Progenitor cell of endocrine pancreas (in vitro differentiated cells): ENCODE results near the gene FIBIN. TPM values are rescaled to one million over a fixed set of nuclear protein-coding genes. Genes with fewer than 3 reads are reported as not detected.

Source experiments
- DNase-seq: peaks from one replicate; pipeline ENCODE4 v3.0.0; 2021; ENCODE audit warnings: low spot score; ENCODE audit not compliant: unreplicated experiment
- H3K27ac Mint-ChIP-seq: 2 replicates; pipeline ENCODE4 v1.8.0; 2021; ENCODE audit warnings: mild to moderate bottlenecking, moderate library complexity, mixed read lengths
- H3K27me3 Mint-ChIP-seq: 2 replicates; pipeline ENCODE4 v1.8.0; 2021; ENCODE audit warnings: mixed read lengths
- H3K36me3 Mint-ChIP-seq: 2 replicates; pipeline ENCODE4 v1.8.0; 2022; ENCODE audit warnings: mixed read lengths; ENCODE audit not compliant: insufficient read depth
- H3K4me1 Mint-ChIP-seq: 2 replicates; pipeline ENCODE4 v1.8.0; 2021; ENCODE audit warnings: low read depth, mixed read lengths
- H3K4me3 Mint-ChIP-seq: 2 replicates; pipeline ENCODE4 v1.8.0; 2021; ENCODE audit warnings: low read depth, mild to moderate bottlenecking, moderate library complexity, mixed read lengths
- H3K9me3 Mint-ChIP-seq: 2 replicates; pipeline ENCODE4 v1.8.0; 2021; ENCODE audit warnings: low read depth, mixed read lengths
- total RNA-seq: library from RNA; stranded (reverse); gene quantifications from 2 replicates; pipeline ENCODE4 v1.2.1, GENCODE V29; 2021
- TF ChIP-seq, protein P1 (sequence below): fragments of 200-600 bp; sonication (generic); IDR thresholded peaks from one replicate; pipeline ENCODE4 v1.5.0; 2021; ENCODE audit warnings: antibody characterized with exemption, mild to moderate bottlenecking; ENCODE audit not compliant: unreplicated experiment

Gene FIBIN
- total RNA-seq, 1 donor from 2014 or later: 0.24 TPM

DNA sequence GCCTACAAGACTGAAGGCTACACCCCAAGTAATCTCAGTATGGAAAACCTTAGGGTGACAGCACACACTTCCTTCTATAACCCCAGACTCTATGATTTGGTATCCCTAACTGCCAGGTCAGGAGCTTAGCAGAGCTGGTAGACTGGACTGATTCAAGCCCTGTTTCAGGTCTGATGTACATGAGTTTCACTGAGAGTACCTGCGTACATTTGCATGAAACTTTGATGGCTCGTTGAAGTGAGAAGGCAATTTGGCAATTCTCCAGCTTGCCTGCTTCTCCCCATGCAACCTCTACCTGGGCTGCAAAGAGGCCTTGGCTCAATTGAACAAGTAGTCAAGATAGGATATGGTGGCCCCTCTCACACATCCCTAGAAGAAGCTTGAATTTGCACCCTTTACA lies 10.2 kb downstream of the FIBIN start:
- H3K27ac Mint-ChIP-seq: no peak overlapping the region
- no peak overlapping the region for H3K4me3 Mint-ChIP-seq
- H3K9me3 Mint-ChIP-seq: no peaks in the 10 kb centered on the region
- TF ChIP-seq, protein P1, sequence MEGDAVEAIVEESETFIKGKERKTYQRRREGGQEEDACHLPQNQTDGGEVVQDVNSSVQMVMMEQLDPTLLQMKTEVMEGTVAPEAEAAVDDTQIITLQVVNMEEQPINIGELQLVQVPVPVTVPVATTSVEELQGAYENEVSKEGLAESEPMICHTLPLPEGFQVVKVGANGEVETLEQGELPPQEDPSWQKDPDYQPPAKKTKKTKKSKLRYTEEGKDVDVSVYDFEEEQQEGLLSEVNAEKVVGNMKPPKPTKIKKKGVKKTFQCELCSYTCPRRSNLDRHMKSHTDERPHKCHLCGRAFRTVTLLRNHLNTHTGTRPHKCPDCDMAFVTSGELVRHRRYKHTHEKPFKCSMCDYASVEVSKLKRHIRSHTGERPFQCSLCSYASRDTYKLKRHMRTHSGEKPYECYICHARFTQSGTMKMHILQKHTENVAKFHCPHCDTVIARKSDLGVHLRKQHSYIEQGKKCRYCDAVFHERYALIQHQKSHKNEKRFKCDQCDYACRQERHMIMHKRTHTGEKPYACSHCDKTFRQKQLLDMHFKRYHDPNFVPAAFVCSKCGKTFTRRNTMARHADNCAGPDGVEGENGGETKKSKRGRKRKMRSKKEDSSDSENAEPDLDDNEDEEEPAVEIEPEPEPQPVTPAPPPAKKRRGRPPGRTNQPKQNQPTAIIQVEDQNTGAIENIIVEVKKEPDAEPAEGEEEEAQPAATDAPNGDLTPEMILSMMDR: no peak
- H3K4me1 Mint-ChIP-seq: peaks cover 5% of the 10 kb centered on the region
- H3K27me3 Mint-ChIP-seq: no peaks in the 10 kb centered on the region
- H3K36me3 Mint-ChIP-seq: no peaks in the 10 kb centered on the region
- no peak for DNase-seq

DNA sequence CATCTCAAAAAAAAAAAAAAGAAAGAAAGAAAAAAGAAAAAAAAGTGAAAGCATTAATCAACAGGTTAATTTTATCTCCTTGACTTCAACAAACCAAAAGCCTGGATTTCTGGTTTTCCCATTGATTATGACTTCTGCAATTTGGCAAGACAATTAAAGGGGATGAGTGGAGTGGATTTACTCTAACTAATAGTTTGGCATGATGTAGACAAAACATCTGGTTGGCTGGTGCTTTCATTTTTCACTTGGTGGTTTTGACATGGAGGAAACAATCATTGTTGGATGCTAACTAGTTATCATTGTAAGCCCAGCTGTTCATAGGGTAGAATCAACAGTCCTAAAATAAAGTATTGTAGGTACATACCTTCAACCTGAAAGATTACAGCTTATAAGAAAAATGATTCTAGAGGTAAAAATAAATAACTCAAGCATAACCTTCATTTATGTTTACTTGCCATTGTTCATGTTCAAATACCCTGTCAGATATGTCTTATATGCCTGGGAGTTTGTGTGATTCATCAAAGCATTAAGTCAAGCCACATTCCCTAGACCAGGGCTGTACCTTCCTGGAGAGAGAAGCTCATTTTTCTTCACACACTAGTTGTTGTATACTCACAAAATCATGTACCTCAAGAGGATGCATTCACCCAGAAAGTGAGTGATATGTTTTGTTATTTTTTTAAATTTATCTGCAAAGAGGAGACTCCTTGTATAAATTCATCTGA lies 15.1 kb downstream of the FIBIN start:
- DNase-seq: no peak
- TF ChIP-seq, protein P1: no peak
- Mint-ChIP-seq H3K9me3 (no peaks in the 10 kb centered on the region), H3K4me1 (peaks cover 22% of the 10 kb centered on the region), H3K27me3 (no peaks in the 10 kb centered on the region), H3K4me3 (no peak overlapping the region), H3K27ac (no peak overlapping the region), H3K36me3 (no peaks in the 10 kb centered on the region)

DNA sequence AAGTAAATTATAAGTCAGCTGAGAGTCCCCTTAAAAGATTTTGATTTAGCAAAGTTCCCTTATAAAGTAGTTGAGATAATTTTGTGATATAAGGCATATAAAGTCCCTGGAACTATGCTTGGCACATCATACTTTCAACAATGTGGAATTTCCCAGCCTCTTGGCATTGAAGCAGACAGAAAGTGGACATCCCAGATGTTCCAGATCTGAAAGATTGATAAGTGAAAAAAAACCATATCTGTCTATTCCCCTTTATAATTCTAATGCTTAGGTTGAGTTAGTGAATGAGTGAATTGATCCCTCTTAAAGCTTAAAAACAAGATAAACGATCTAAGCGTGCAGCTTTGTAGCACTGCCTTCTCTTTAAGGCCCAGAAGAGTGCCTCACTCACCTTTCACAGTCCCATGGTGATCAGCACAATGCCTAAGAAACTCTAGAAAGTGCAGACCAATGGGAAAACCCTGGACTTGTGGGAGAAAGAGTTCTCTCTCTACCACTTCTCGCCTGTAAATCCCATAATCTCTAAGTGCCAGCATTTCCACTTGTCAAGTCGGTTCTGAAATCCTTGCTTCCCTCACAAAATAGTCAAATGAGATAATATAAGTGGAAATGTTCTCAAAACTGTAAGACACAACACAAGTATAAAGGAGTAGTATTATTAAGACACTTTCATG lies 17.8 kb downstream of the FIBIN start:
- Mint-ChIP-seq H3K4me1 (peaks cover 23% of the 10 kb centered on the region), H3K27me3 (no peaks in the 10 kb centered on the region), H3K9me3 (no peaks in the 10 kb centered on the region), H3K36me3 (no peaks in the 10 kb centered on the region), H3K27ac (peak overlapping the region; percentile 7), H3K4me3 (no peak overlapping the region)
- no peak for DNase-seq
- TF ChIP-seq, protein P1: no peak

DNA sequence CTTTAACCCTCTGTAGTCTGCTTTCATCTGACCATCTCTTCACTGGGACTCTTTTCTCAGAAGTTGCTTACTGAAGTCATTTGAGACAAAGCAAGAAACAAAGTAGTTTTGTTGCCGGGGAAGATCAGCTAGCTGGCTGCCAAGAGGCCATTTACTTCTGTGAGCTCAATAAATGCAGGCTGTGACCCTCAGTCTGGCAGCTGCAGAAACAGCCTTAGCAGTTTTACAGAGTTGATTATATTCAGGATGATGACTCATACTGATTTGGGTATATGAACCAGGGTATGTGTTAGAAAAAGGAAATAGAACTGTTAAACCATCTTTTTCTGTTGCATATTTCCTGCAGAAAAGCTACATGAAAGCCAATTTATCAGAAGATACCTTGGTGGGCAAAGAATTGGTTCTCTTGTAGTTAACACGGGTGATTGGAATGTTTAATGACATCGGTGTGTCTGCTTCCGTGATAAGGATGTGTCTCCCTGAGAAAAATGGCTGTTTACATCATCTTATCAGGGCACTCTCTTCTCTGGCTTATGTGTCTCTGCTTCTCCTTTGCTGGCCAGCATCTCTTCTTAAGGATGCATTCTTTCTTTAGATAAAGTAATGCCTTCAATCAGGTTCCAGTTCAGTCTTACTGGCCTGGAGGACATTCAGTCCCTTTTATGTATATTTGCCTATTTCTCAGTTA lies 18.5 kb downstream of the FIBIN start:
- no peaks in the 10 kb centered on the region for H3K9me3 Mint-ChIP-seq
- peaks cover 23% of the 10 kb centered on the region for H3K4me1 Mint-ChIP-seq
- DNase-seq: no peak
- no peak overlapping the region for H3K4me3 Mint-ChIP-seq
- no peaks in the 10 kb centered on the region for H3K36me3 Mint-ChIP-seq
- TF ChIP-seq, protein P1: no peak
- H3K27ac Mint-ChIP-seq: peak overlapping the region; percentile 7
- H3K27me3 Mint-ChIP-seq: no peaks in the 10 kb centered on the region

DNA sequence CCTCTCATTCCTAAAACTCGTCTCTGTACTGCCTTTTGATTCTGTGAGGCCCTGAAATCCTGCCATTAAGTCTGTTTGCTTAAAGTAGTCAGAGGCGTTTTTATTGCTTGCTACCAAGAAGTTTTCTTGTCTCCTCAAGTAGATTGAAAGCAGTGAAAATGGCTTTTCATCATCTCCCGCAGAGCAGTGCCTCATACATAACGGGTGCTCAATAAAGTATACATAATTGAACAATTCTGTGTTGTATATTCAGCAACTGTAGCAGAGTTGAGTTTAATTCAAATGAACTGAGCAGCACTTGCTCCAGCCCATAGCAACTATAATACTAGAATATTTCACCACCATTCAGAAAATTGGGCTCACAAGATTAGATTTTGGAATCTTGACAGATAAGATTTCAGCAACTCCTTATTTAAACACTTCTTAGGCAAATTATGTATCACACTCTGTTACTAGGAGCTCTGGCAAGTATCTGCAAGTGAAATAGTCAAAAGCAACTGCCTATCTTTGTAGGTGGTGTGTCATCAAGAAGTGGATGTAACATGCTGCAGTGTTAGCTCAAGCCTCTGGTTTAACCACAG lies 20.0 kb downstream of the FIBIN start:
- TF ChIP-seq, protein P1: no peak
- Mint-ChIP-seq H3K9me3 (no peaks in the 10 kb centered on the region), H3K27me3 (no peaks in the 10 kb centered on the region), H3K27ac (no peak overlapping the region), H3K4me3 (no peak overlapping the region), H3K4me1 (peaks cover 23% of the 10 kb centered on the region), H3K36me3 (no peaks in the 10 kb centered on the region)
- no peak for DNase-seq
